Memory B cell (primary cell): ENCODE data around the gene PLCL1.
"Not testable (repeated sequence)": the region's sequence is repeated elsewhere in the genome, so short reads cannot be mapped to it uniquely, and the experiment has no call there.

ENCODE experiments used
- ATAC-seq: fragments of 150-1000 bp; cut with Tn5 transposase; 2 replicates; pipeline ENCODE4 v1.10.0; 2021; ENCODE audit warnings: low read depth, mild to moderate bottlenecking, moderate library complexity
- DNase-seq, 2 donors: peaks; one replicate each; pipeline ENCODE4 v3.0.0; 2022; ENCODE audit warnings: low spot score in 2 of 2
- H3K27ac Mint-ChIP-seq: one replicate; pipeline ENCODE4 v1.8.0; 2022; ENCODE audit warnings: mild to moderate bottlenecking, moderate library complexity, mixed read lengths
- H3K27me3 Mint-ChIP-seq: one replicate; pipeline ENCODE4 v1.8.0; 2022; ENCODE audit warnings: mixed read lengths
- H3K36me3 Mint-ChIP-seq: one replicate; pipeline ENCODE4 v1.8.0; 2022; ENCODE audit warnings: mild to moderate bottlenecking, mixed read lengths
- H3K4me1 Mint-ChIP-seq: one replicate; pipeline ENCODE4 v1.8.0; 2022; ENCODE audit warnings: mixed read lengths
- H3K4me3 Mint-ChIP-seq: one replicate; pipeline ENCODE4 v1.8.0; 2022; ENCODE audit warnings: mild to moderate bottlenecking, moderate library complexity, mixed read lengths
- H3K9me3 Mint-ChIP-seq: one replicate; pipeline ENCODE4 v1.8.0; 2022; ENCODE audit warnings: mixed read lengths

PLCL1 gene

GRCh38 chr2:197828464-197829135, 24.2 kb downstream of the PLCL1 start:
- ATAC-seq (no peak), DNase-seq (no peak)
- Mint-ChIP-seq H3K36me3 (no peaks in the 10 kb centered on the region), H3K27ac (no peak overlapping the region), H3K4me1 (no peaks in the 10 kb centered on the region), H3K4me3 (no peak overlapping the region), H3K27me3 (peaks cover 8% of the 10 kb centered on the region), H3K9me3 (peaks cover 5% of the 10 kb centered on the region)

GRCh38 chr2:197834771-197835170, 30.4 kb downstream of the PLCL1 start:
- H3K36me3 Mint-ChIP-seq, H3K27me3 Mint-ChIP-seq, H3K27ac Mint-ChIP-seq, H3K9me3 Mint-ChIP-seq, H3K4me3 Mint-ChIP-seq, H3K4me1 Mint-ChIP-seq, DNase-seq, ATAC-seq: not testable (repeated sequence)

- Mint-ChIP-seq H3K4me1 (no peaks in the 10 kb centered on the region), H3K27me3 (peaks cover 2% of the 10 kb centered on the region), H3K4me3 (no peak overlapping the region), H3K9me3 (peaks cover 7% of the 10 kb centered on the region), H3K27ac (no peak overlapping the region), H3K36me3 (no peaks in the 10 kb centered on the region)
- DNase-seq (no peak), ATAC-seq (no peak)
Measured at GRCh38 chr2:197835293-197835692, 30.9 kb downstream of the PLCL1 start.

- Mint-ChIP-seq H3K4me1 (no peaks in the 10 kb centered on the region), H3K9me3 (peaks cover 2% of the 10 kb centered on the region), H3K4me3 (no peak overlapping the region), H3K27me3 (peaks cover 6% of the 10 kb centered on the region), H3K36me3 (no peaks in the 10 kb centered on the region), H3K27ac (no peak overlapping the region)
- peak; percentile 58 for ATAC-seq
- no peak for DNase-seq
Measured at GRCh38 chr2:197838036-197838435, 33.6 kb downstream of the PLCL1 start.

GRCh38 chr2:197838579-197838978, 34.2 kb downstream of the PLCL1 start:
- Mint-ChIP-seq H3K27ac (no peak overlapping the region), H3K4me1 (no peaks in the 10 kb centered on the region), H3K27me3 (peaks cover 6% of the 10 kb centered on the region), H3K36me3 (no peaks in the 10 kb centered on the region), H3K4me3 (no peak overlapping the region), H3K9me3 (peaks cover 2% of the 10 kb centered on the region)
- no peak for ATAC-seq
- DNase-seq, result no peak

- H3K4me1 Mint-ChIP-seq, result no peaks in the 10 kb centered on the region
- no peak overlapping the region for H3K4me3 Mint-ChIP-seq
- H3K36me3 Mint-ChIP-seq, result no peaks in the 10 kb centered on the region
- ATAC-seq, result no peak
- DNase-seq, result no peak
- peaks cover 6% of the 10 kb centered on the region for H3K27me3 Mint-ChIP-seq
- H3K9me3 Mint-ChIP-seq, result no peaks in the 10 kb centered on the region
- no peak overlapping the region for H3K27ac Mint-ChIP-seq
Measured at GRCh38 chr2:197839327-197839726, 34.9 kb downstream of the PLCL1 start.

- DNase-seq (no peak), ATAC-seq (no peak)
- Mint-ChIP-seq H3K27ac (no peak overlapping the region), H3K4me3 (no peak overlapping the region), H3K9me3 (no peaks in the 10 kb centered on the region), H3K36me3 (no peaks in the 10 kb centered on the region), H3K4me1 (no peaks in the 10 kb centered on the region), H3K27me3 (peaks cover 6% of the 10 kb centered on the region)
Measured at GRCh38 chr2:197839856-197840255, 35.5 kb downstream of the PLCL1 start.

GRCh38 chr2:197846128-197846527, 41.7 kb downstream of the PLCL1 start:
- no peak for DNase-seq

GRCh38 chr2:197846777-197847176, 42.4 kb downstream of the PLCL1 start:
- DNase-seq, result no peak
- no peak overlapping the region for H3K27ac Mint-ChIP-seq
- no peaks in the 10 kb centered on the region for H3K4me1 Mint-ChIP-seq
- no peaks in the 10 kb centered on the region for H3K36me3 Mint-ChIP-seq
- no peak for ATAC-seq
- no peak overlapping the region for H3K4me3 Mint-ChIP-seq
- H3K27me3 Mint-ChIP-seq, result peaks cover 22% of the 10 kb centered on the region
- no peaks in the 10 kb centered on the region for H3K9me3 Mint-ChIP-seq

More at GRCh38 chr2:197846128-197846527, 41.7 kb downstream of the PLCL1 start:
- Mint-ChIP-seq H3K36me3 (no peaks in the 10 kb centered on the region), H3K4me3 (no peak overlapping the region), H3K9me3 (no peaks in the 10 kb centered on the region), H3K4me1 (no peaks in the 10 kb centered on the region), H3K27me3 (peaks cover 19% of the 10 kb centered on the region), H3K27ac (no peak overlapping the region)
- no peak for ATAC-seq

GRCh38 chr2:197847651-197848401, 43.4 kb downstream of the PLCL1 start:
- ATAC-seq (no peak), DNase-seq (no peak)
- Mint-ChIP-seq H3K27ac (no peak overlapping the region), H3K9me3 (no peaks in the 10 kb centered on the region), H3K4me1 (no peaks in the 10 kb centered on the region), H3K4me3 (no peak overlapping the region), H3K36me3 (no peaks in the 10 kb centered on the region), H3K27me3 (peaks cover 18% of the 10 kb centered on the region)

- Mint-ChIP-seq H3K4me1 (no peaks in the 10 kb centered on the region), H3K4me3 (no peak overlapping the region), H3K27ac (no peak overlapping the region), H3K27me3 (peaks cover 20% of the 10 kb centered on the region), H3K9me3 (no peaks in the 10 kb centered on the region), H3K36me3 (no peaks in the 10 kb centered on the region)
- no peak for DNase-seq
- no peak for ATAC-seq
Measured at GRCh38 chr2:197848602-197849001, 44.2 kb downstream of the PLCL1 start.

- DNase-seq (no peak), ATAC-seq (no peak)
- no peak overlapping the region for H3K4me3 Mint-ChIP-seq
- H3K27me3 Mint-ChIP-seq, result peaks cover 15% of the 10 kb centered on the region
- no peaks in the 10 kb centered on the region for H3K9me3 Mint-ChIP-seq
- H3K4me1 Mint-ChIP-seq, result no peaks in the 10 kb centered on the region
- no peaks in the 10 kb centered on the region for H3K36me3 Mint-ChIP-seq
- H3K27ac Mint-ChIP-seq, result no peak overlapping the region
Measured at GRCh38 chr2:197850882-197851450, 46.6 kb downstream of the PLCL1 start.

GRCh38 chr2:197851451-197851850, 47.1 kb downstream of the PLCL1 start:
- ATAC-seq, result no peak
- peaks cover 13% of the 10 kb centered on the region for H3K27me3 Mint-ChIP-seq

GRCh38 chr2:197852108-197852507, 47.7 kb downstream of the PLCL1 start:
- Mint-ChIP-seq H3K9me3 (no peaks in the 10 kb centered on the region), H3K4me1 (no peaks in the 10 kb centered on the region), H3K36me3 (no peaks in the 10 kb centered on the region), H3K4me3 (no peak overlapping the region), H3K27me3 (peaks cover 13% of the 10 kb centered on the region), H3K27ac (no peak overlapping the region)
- ATAC-seq, result no peak
- no peak for DNase-seq

More at GRCh38 chr2:197851451-197851850, 47.1 kb downstream of the PLCL1 start:
- Mint-ChIP-seq H3K4me1 (no peaks in the 10 kb centered on the region), H3K9me3 (no peaks in the 10 kb centered on the region), H3K4me3 (no peak overlapping the region), H3K27ac (no peak overlapping the region), H3K36me3 (no peaks in the 10 kb centered on the region)
- no peak for DNase-seq
